Mesenchymal stem cell (in vitro differentiated cells and primary cell): ENCODE results near the gene OLA1.

ENCODE experiments used
- DNase-seq: peaks from one replicate; pipeline ENCODE4 v3.0.0-alpha.2; 2013
- H2AFZ ChIP-seq: one replicate; pipeline ENCODE4 v1.6.1; 2013; ENCODE audit warnings: low read depth, mild to moderate bottlenecking, control low read depth, inconsistent platforms, low read length, moderate library complexity
- H2AK5ac ChIP-seq: 2 replicates; pipeline ENCODE4 v1.6.1; 2013; ENCODE audit warnings: low read length, moderate library complexity, mild to moderate bottlenecking, inconsistent platforms; ENCODE audit not compliant: severe bottlenecking
- H2BK120ac ChIP-seq: one replicate; pipeline ENCODE4 v1.6.1; 2013; ENCODE audit warnings: low read depth, mild to moderate bottlenecking, inconsistent platforms, low read length, moderate library complexity
- H2BK12ac ChIP-seq, 2 experiments: one replicate each; pipeline ENCODE4 v1.6.1; 2013; ENCODE audit warnings: inconsistent platforms in 2 of 2, low read length in 2 of 2, mild to moderate bottlenecking in 2 of 2, moderate library complexity in 2 of 2, control low read depth in 1 of 2
- H2BK15ac ChIP-seq: one replicate; pipeline ENCODE4 v1.6.1; 2013; ENCODE audit warnings: mild to moderate bottlenecking, low read depth, inconsistent platforms; ENCODE audit not compliant: poor library complexity, severe bottlenecking
- H2BK5ac ChIP-seq: 2 replicates; pipeline ENCODE4 v1.6.1; 2013; ENCODE audit warnings: low read depth, mild to moderate bottlenecking, low read length, control low read depth, inconsistent platforms; ENCODE audit not compliant: poor library complexity, severe bottlenecking
- H3K14ac ChIP-seq, 2 experiments: one replicate each; pipeline ENCODE4 v1.6.1; 2013; ENCODE audit warnings: inconsistent platforms in 2 of 2, low read length in 2 of 2, control low read depth in 1 of 2, mild to moderate bottlenecking in 1 of 2, moderate library complexity in 1 of 2
- H3K18ac ChIP-seq, 2 experiments: one replicate each; pipeline ENCODE4 v1.6.1; 2013; ENCODE audit warnings: inconsistent platforms in 2 of 2, low read length in 2 of 2, control low read depth in 1 of 2, low read depth in 1 of 2, mild to moderate bottlenecking in 1 of 2
- H3K23ac ChIP-seq, 2 experiments: one replicate each; pipeline ENCODE4 v1.6.1; 2013; ENCODE audit warnings: inconsistent platforms in 2 of 2, low read length in 2 of 2, mild to moderate bottlenecking in 2 of 2, moderate library complexity in 2 of 2, control low read depth in 1 of 2
- H3K27ac ChIP-seq: 2 replicates; pipeline ENCODE4 v1.5.1; 2013; ENCODE audit warnings: mild to moderate bottlenecking, moderate library complexity, low read length, control low read depth, inconsistent platforms; ENCODE audit not compliant: poor library complexity, severe bottlenecking
- H3K27me3 ChIP-seq, 2 experiments: 2 replicates each; pipeline versions ENCODE4 v1.6.1 to v1.7.0; 2013; ENCODE audit warnings: low read length in 2 of 2, mild to moderate bottlenecking in 2 of 2, moderate library complexity in 2 of 2, control low read depth in 1 of 2, inconsistent platforms in 1 of 2; ENCODE audit not compliant: control insufficient read depth in 1 of 2, insufficient read depth in 1 of 2
- H3K36me3 ChIP-seq, 2 experiments: 2 replicates each; pipeline versions ENCODE4 v1.6.1 to v1.7.0; 2013; ENCODE audit warnings: low read length in 2 of 2, control low read depth in 1 of 2, inconsistent platforms in 1 of 2, low read depth in 1 of 2, mild to moderate bottlenecking in 1 of 2; ENCODE audit not compliant: insufficient read depth in 2 of 2, control insufficient read depth in 1 of 2
- H3K4ac ChIP-seq, 2 experiments: one replicate each; pipeline ENCODE4 v1.6.1; 2013; ENCODE audit warnings: inconsistent platforms in 2 of 2, low read length in 2 of 2, mild to moderate bottlenecking in 2 of 2, moderate library complexity in 2 of 2, control low read depth in 1 of 2, low read depth in 1 of 2
- H3K4me1 ChIP-seq: 2 replicates; pipeline ENCODE4 v1.6.1; 2013; ENCODE audit warnings: low read depth, low read length, control low read depth; ENCODE audit not compliant: control insufficient read depth, insufficient read depth
- H3K4me2 ChIP-seq: 2 replicates; pipeline ENCODE4 v1.6.1; 2013; ENCODE audit warnings: low read length, mild to moderate bottlenecking, inconsistent platforms; ENCODE audit not compliant: poor library complexity, severe bottlenecking
- H3K4me3 ChIP-seq, 2 experiments: 2 replicates each; pipeline versions ENCODE4 v1.5.1 to v1.7.0; 2013; ENCODE audit warnings: low read length in 2 of 2, mild to moderate bottlenecking in 2 of 2, control low read depth in 1 of 2, low read depth in 1 of 2; ENCODE audit not compliant: insufficient read depth in 1 of 2
- H3K79me1 ChIP-seq: replicated peaks from 2 replicates; pipeline ENCODE4 v1.6.1; 2013; ENCODE audit warnings: mild to moderate bottlenecking, control low read depth, low read length, inconsistent platforms; ENCODE audit not compliant: poor library complexity, severe bottlenecking
- H3K9ac ChIP-seq: 2 replicates; pipeline ENCODE4 v1.7.0; 2013; ENCODE audit warnings: mild to moderate bottlenecking, low read length, moderate library complexity
- H3K9me3 ChIP-seq: 2 replicates; pipeline ENCODE4 v1.7.0; 2013; ENCODE audit warnings: mild to moderate bottlenecking, low read length; ENCODE audit not compliant: control insufficient read depth
- H4K8ac ChIP-seq: one replicate; pipeline ENCODE4 v1.6.1; 2013; ENCODE audit warnings: inconsistent platforms, mild to moderate bottlenecking, low read length, moderate library complexity
- H4K91ac ChIP-seq: one replicate; pipeline ENCODE4 v1.6.1; 2013; ENCODE audit warnings: mild to moderate bottlenecking, low read length, inconsistent platforms
- WGBS: methylation state at CpG from one replicate; pipeline ENCODE4 v1.1.7; 2013; ENCODE audit warnings: mixed read lengths; 5-methylcytosine and 5-hydroxymethylcytosine counted together

Gene OLA1

DNA sequence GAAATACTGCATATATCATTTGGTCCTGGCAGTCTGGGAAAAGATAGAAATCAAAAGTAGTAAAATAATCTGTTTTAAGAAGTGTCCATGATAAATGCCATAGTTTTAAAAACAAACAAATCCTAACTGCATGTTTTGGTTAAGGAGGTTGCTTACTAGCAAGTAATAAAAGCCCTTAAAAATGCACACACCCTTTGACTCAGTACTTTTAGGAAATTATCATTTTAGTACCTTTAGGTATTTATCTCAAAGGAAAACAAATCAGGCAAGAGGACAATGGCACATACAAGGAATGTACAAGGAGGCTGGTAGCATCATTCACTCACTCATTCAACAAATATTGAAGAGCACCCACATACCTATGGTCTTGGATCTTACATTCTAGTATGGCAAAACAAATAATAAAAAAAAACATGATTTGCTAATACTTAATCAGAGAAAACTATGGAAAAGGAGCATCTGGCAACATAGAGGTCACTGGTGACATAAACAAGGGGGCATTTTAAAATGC lies 67.6 kb downstream of the OLA1 start:
- H2BK12ac ChIP-seq, result no peak overlapping the region
- no peak overlapping the region for H3K4me3 ChIP-seq

DNA sequence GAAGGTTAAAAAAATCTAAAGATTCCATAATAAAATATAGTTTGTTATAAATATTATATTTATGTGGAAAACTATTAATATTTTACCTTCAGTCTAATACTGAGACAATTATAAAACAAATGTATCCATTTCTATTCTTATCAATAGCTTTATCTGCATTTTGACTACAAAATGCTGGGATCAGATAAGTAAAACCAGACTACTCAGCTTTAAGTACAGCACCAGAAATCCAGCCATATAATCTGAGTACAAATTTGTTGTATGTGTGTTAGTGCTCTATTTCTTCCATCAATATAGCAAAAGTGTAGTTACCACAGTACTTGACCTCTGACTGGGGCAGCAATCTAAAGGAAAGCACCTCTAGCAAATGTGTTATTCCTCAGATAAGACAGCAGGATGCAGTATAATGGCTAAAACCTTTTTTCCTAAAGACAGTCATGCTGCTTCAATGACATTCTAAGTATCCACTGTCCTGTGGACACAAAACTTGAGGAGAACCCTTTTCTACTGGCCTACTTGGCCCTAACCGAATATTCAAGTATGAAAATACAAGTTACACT lies 68.1 kb downstream of the OLA1 start:
- H3K23ac ChIP-seq, result no peak overlapping the region
- no peak overlapping the region for H2BK120ac ChIP-seq
- H4K91ac ChIP-seq, result no peak overlapping the region
- no peak overlapping the region for H3K4me3 ChIP-seq
- H4K8ac ChIP-seq, result no peak overlapping the region
- H3K27ac ChIP-seq, result no peak overlapping the region
- peaks cover 10% of the 10 kb centered on the region for H3K79me1 ChIP-seq
- H2AK5ac ChIP-seq, result no peak overlapping the region
- H2BK15ac ChIP-seq, result no peak overlapping the region
- H3K27me3 ChIP-seq, result no peaks in the 10 kb centered on the region
- no peaks in the 10 kb centered on the region for H3K4me1 ChIP-seq
- peaks cover 0 to 6% of the 10 kb centered on the region in 2 experiments for H3K36me3 ChIP-seq
- H3K18ac ChIP-seq, result no peak overlapping the region
- DNase-seq, result peak; percentile 43
- no peak overlapping the region for H2AFZ ChIP-seq
- H3K9me3 ChIP-seq, result peaks cover 7% of the 10 kb centered on the region
- WGBS, result no CpG with 5 or more reads among the region's 1 CpG
- H3K9ac ChIP-seq, result no peak overlapping the region
- no peak overlapping the region for H3K14ac ChIP-seq
- H3K4me2 ChIP-seq, result no peak overlapping the region
- H2BK5ac ChIP-seq, result no peak overlapping the region
- no peak overlapping the region for H3K4ac ChIP-seq
- H2BK12ac ChIP-seq, result no peak overlapping the region

More for the DNA sequence above, 67.6 kb downstream of the OLA1 start:
- Histone ChIP-seq H3K27ac (no peak overlapping the region), H4K91ac (no peak overlapping the region), H3K18ac (no peak overlapping the region), H3K23ac (no peak overlapping the region), H2BK120ac (no peak overlapping the region), H3K4me2 (no peak overlapping the region), H2BK5ac (no peak overlapping the region), H2AFZ (no peak overlapping the region), H3K9ac (no peak overlapping the region), H3K9me3 (peaks cover 2% of the 10 kb centered on the region), H3K27me3 (no peaks in the 10 kb centered on the region), H3K79me1 (peaks cover 10% of the 10 kb centered on the region), H3K4me1 (no peaks in the 10 kb centered on the region), H4K8ac (no peak overlapping the region), H3K36me3 (peaks cover 0 to 6% of the 10 kb centered on the region in 2 experiments), H2AK5ac (no peak overlapping the region), H3K4ac (no peak overlapping the region), H2BK15ac (no peak overlapping the region), H3K14ac (no peak overlapping the region)
- DNase-seq, result no peak

GRCh38 chr2:174177316-174177890 lies 70.9 kb downstream of the OLA1 start:
- Histone ChIP-seq H2AFZ (no peak overlapping the region), H3K4me3 (no peak overlapping the region), H3K36me3 (peaks cover 5 to 12% of the 10 kb centered on the region in 2 experiments), H3K27ac (peak overlapping the region; percentile 2), H4K8ac (no peak overlapping the region), H3K4me2 (no peak overlapping the region), H3K4ac (no peak overlapping the region), H3K23ac (no peak overlapping the region), H3K18ac (no peak overlapping the region), H2BK120ac (no peak overlapping the region), H2BK5ac (no peak overlapping the region), H2BK12ac (no peak overlapping the region), H3K9me3 (peaks cover 26% of the 10 kb centered on the region), H3K27me3 (no peaks in the 10 kb centered on the region), H3K14ac (no peak overlapping the region), H2BK15ac (no peak overlapping the region), H3K79me1 (peaks cover 11% of the 10 kb centered on the region), H2AK5ac (no peak overlapping the region), H3K4me1 (no peaks in the 10 kb centered on the region), H3K9ac (no peak overlapping the region), H4K91ac (no peak overlapping the region)
- DNase-seq, result no peak
- 91% methylated on average over 2 of the region's 2 CpGs for WGBS

GRCh38 chr2:174176898-174177297 lies 71.4 kb downstream of the OLA1 start:
- Histone ChIP-seq H3K14ac (no peak overlapping the region), H3K9me3 (peaks cover 31% of the 10 kb centered on the region), H3K4ac (no peak overlapping the region), H3K23ac (no peak overlapping the region), H2AK5ac (no peak overlapping the region), H3K4me3 (no peak overlapping the region), H3K18ac (no peak overlapping the region), H3K27me3 (no peaks in the 10 kb centered on the region), H3K4me2 (no peak overlapping the region), H2AFZ (no peak overlapping the region), H2BK5ac (no peak overlapping the region), H4K91ac (no peak overlapping the region), H2BK12ac (no peak overlapping the region), H2BK15ac (no peak overlapping the region), H3K9ac (no peak overlapping the region), H4K8ac (no peak overlapping the region), H3K79me1 (peaks cover 15% of the 10 kb centered on the region), H3K27ac (peak overlapping the region; percentile 2), H3K36me3 (peaks cover 10 to 17% of the 10 kb centered on the region in 2 experiments), H2BK120ac (no peak overlapping the region), H3K4me1 (no peaks in the 10 kb centered on the region)
- DNase-seq, result no peak
- WGBS, result 95% methylated on average over 1 of the region's 1 CpG
